ENCODE data around the gene KCNMA1. TPM values are rescaled to one million over a fixed set of nuclear protein-coding genes. Genes with fewer than 3 reads are reported as not detected.
A peak's percentile ranks its signal among the peaks of the same experiment; 100 is the strongest.

Gene KCNMA1
- total RNA-seq, 1 donor from 2014 or later, result 95.5 TPM

- no peaks in the 10 kb centered on the region for H3K27me3 Mint-ChIP-seq (ENCODE audit: unreplicated experiment)
- H3K9me3 Mint-ChIP-seq (ENCODE audit: unreplicated experiment), result no peaks in the 10 kb centered on the region
- TF ChIP-seq, protein P1, sequence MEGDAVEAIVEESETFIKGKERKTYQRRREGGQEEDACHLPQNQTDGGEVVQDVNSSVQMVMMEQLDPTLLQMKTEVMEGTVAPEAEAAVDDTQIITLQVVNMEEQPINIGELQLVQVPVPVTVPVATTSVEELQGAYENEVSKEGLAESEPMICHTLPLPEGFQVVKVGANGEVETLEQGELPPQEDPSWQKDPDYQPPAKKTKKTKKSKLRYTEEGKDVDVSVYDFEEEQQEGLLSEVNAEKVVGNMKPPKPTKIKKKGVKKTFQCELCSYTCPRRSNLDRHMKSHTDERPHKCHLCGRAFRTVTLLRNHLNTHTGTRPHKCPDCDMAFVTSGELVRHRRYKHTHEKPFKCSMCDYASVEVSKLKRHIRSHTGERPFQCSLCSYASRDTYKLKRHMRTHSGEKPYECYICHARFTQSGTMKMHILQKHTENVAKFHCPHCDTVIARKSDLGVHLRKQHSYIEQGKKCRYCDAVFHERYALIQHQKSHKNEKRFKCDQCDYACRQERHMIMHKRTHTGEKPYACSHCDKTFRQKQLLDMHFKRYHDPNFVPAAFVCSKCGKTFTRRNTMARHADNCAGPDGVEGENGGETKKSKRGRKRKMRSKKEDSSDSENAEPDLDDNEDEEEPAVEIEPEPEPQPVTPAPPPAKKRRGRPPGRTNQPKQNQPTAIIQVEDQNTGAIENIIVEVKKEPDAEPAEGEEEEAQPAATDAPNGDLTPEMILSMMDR (IDR thresholded peaks at IDR 0.05), result no peak
- peaks cover 54% of the 10 kb centered on the region for H3K4me1 Mint-ChIP-seq (ENCODE audit: unreplicated experiment)
- peaks cover 9% of the 10 kb centered on the region for H3K36me3 Mint-ChIP-seq (ENCODE audit: unreplicated experiment)
- no peak overlapping the region for H3K27ac Mint-ChIP-seq (ENCODE audit: unreplicated experiment)
- no peak overlapping the region for H3K4me3 Mint-ChIP-seq (ENCODE audit: unreplicated experiment)
- no peak for DNase-seq (ENCODE audit: extremely low spot score, unreplicated experiment)
Observed at GRCh38 chr10:77244746-77245145, 392.9 kb downstream of the KCNMA1 start.

GRCh38 chr10:77244286-77244685 lies 393.3 kb downstream of the KCNMA1 start:
- Mint-ChIP-seq H3K9me3 (ENCODE audit: unreplicated experiment) (no peaks in the 10 kb centered on the region), H3K4me1 (ENCODE audit: unreplicated experiment) (peaks cover 59% of the 10 kb centered on the region), H3K27ac (ENCODE audit: unreplicated experiment) (no peak overlapping the region), H3K4me3 (ENCODE audit: unreplicated experiment) (no peak overlapping the region), H3K27me3 (ENCODE audit: unreplicated experiment) (no peaks in the 10 kb centered on the region), H3K36me3 (ENCODE audit: unreplicated experiment) (peaks cover 8% of the 10 kb centered on the region)
- no peak for DNase-seq (ENCODE audit: extremely low spot score, unreplicated experiment)
- TF ChIP-seq, protein P1 (IDR thresholded peaks at IDR 0.05), result no peak

- no peak for DNase-seq (ENCODE audit: extremely low spot score, unreplicated experiment)
- H3K4me3 Mint-ChIP-seq (ENCODE audit: unreplicated experiment), result no peak overlapping the region
- H3K4me1 Mint-ChIP-seq (ENCODE audit: unreplicated experiment), result peaks cover 70% of the 10 kb centered on the region
- no peaks in the 10 kb centered on the region for H3K27me3 Mint-ChIP-seq (ENCODE audit: unreplicated experiment)
- H3K9me3 Mint-ChIP-seq (ENCODE audit: unreplicated experiment), result no peaks in the 10 kb centered on the region
- TF ChIP-seq, protein P1 (IDR thresholded peaks at IDR 0.05), result no peak
- no peaks in the 10 kb centered on the region for H3K36me3 Mint-ChIP-seq (ENCODE audit: unreplicated experiment)
- no peak overlapping the region for H3K27ac Mint-ChIP-seq (ENCODE audit: unreplicated experiment)
Observed at GRCh38 chr10:77241350-77241725, 396.3 kb downstream of the KCNMA1 start.

- TF ChIP-seq, protein P1 (IDR thresholded peaks at IDR 0.05), result no peak
- H3K9me3 Mint-ChIP-seq (ENCODE audit: unreplicated experiment), result no peaks in the 10 kb centered on the region
- DNase-seq (ENCODE audit: extremely low spot score, unreplicated experiment), result no peak
- no peaks in the 10 kb centered on the region for H3K27me3 Mint-ChIP-seq (ENCODE audit: unreplicated experiment)
- H3K36me3 Mint-ChIP-seq (ENCODE audit: unreplicated experiment), result no peaks in the 10 kb centered on the region
- H3K4me1 Mint-ChIP-seq (ENCODE audit: unreplicated experiment), result peaks cover 70% of the 10 kb centered on the region
- H3K27ac Mint-ChIP-seq (ENCODE audit: unreplicated experiment), result peak overlapping the region; percentile 79
- H3K4me3 Mint-ChIP-seq (ENCODE audit: unreplicated experiment), result no peak overlapping the region
Observed at GRCh38 chr10:77240706-77241349, 396.8 kb downstream of the KCNMA1 start.

GRCh38 chr10:77240041-77240652 lies 397.5 kb downstream of the KCNMA1 start:
- H3K36me3 Mint-ChIP-seq (ENCODE audit: unreplicated experiment), result no peaks in the 10 kb centered on the region
- no peaks in the 10 kb centered on the region for H3K27me3 Mint-ChIP-seq (ENCODE audit: unreplicated experiment)
- H3K4me3 Mint-ChIP-seq (ENCODE audit: unreplicated experiment), result no peak overlapping the region
- peaks cover 65% of the 10 kb centered on the region for H3K4me1 Mint-ChIP-seq (ENCODE audit: unreplicated experiment)
- DNase-seq (ENCODE audit: extremely low spot score, unreplicated experiment), result no peak
- TF ChIP-seq, protein P1 (IDR thresholded peaks at IDR 0.05), result no peak
- H3K27ac Mint-ChIP-seq (ENCODE audit: unreplicated experiment), result peak overlapping the region; percentile 79
- no peaks in the 10 kb centered on the region for H3K9me3 Mint-ChIP-seq (ENCODE audit: unreplicated experiment)

Measured in osteocyte (in vitro differentiated cells).